Neural cell (in vitro differentiated cells): ENCODE measurements around the gene KYAT1. TPM values are rescaled to one million over a fixed set of nuclear protein-coding genes. Genes with fewer than 3 reads are reported as not detected.

ENCODE experiments used
- H2AFZ ChIP-seq: fragments of 200-600, 300-800 bp; sonication (generic), shearing (Covaris generic); 2 replicates; pipeline ENCODE4 v1.6.0; 2014; ENCODE audit warnings: low read depth, mild to moderate bottlenecking, antibody characterized with exemption, low read length, moderate library complexity
- H3F3A ChIP-seq: fragments of 200-600 bp; shearing (Covaris generic); 2 replicates; pipeline ENCODE4 v1.6.1; 2016; ENCODE audit warnings: mild to moderate bottlenecking, moderate library complexity, mixed read lengths, antibody characterized with exemption, low read length; ENCODE audit not compliant: insufficient read depth, poor library complexity, severe bottlenecking
- H3K27ac ChIP-seq: fragments of 200-600, 300-800 bp; sonication (generic), shearing (Covaris generic); 2 replicates; pipeline ENCODE4 v1.5.1; 2014; ENCODE audit warnings: mild to moderate bottlenecking, low read length, moderate library complexity
- H3K27me3 ChIP-seq: fragments of 300-800, 200-600 bp; sonication (generic), shearing (Covaris generic); 2 replicates; pipeline ENCODE4 v1.6.0; 2014; ENCODE audit warnings: mild to moderate bottlenecking, low read depth, low read length, moderate library complexity; ENCODE audit not compliant: insufficient read depth
- H3K36me3 ChIP-seq: fragments of 300-800, 200-600 bp; sonication (generic), shearing (Covaris generic); 2 replicates; pipeline ENCODE4 v1.5.1; 2014; ENCODE audit warnings: mild to moderate bottlenecking, antibody characterized with exemption, low read length, moderate library complexity; ENCODE audit not compliant: insufficient read depth
- H3K4me2 ChIP-seq: fragments of 300-800, 200-600 bp; sonication (generic), shearing (Covaris generic); 2 replicates; pipeline ENCODE4 v1.6.0; 2014; ENCODE audit warnings: mild to moderate bottlenecking, low read length
- H3K4me3 ChIP-seq: fragments of 300-800, 200-600 bp; sonication (generic), shearing (Covaris generic); 2 replicates; pipeline ENCODE4 v1.5.1; 2014; ENCODE audit warnings: mild to moderate bottlenecking, low read length, moderate library complexity
- H3K79me2 ChIP-seq: fragments of 200-600 bp; shearing (Covaris generic); replicated peaks from 2 replicates; pipeline ENCODE4 v1.6.0; 2014; ENCODE audit warnings: mild to moderate bottlenecking, low read length, moderate library complexity; ENCODE audit not compliant: insufficient read depth
- H3K9ac ChIP-seq: fragments of 300-800, 200-600 bp; sonication (generic), shearing (Covaris generic); 2 replicates; pipeline ENCODE4 v1.6.1; 2016; ENCODE audit warnings: mild to moderate bottlenecking, low read length, mixed read lengths
- H3K9me2 ChIP-seq: fragments of 200-600 bp; shearing (Covaris generic); 2 replicates; pipeline ENCODE4 v1.6.1; 2016; ENCODE audit warnings: mild to moderate bottlenecking, low read length, mixed read lengths; ENCODE audit not compliant: insufficient read depth
- H3K9me3 ChIP-seq: fragments of 200-600, 300-800 bp; sonication (generic), shearing (Covaris generic); 2 replicates; pipeline ENCODE4 v1.6.1; 2016; ENCODE audit warnings: mild to moderate bottlenecking, mixed run types, low read length, moderate library complexity, mixed read lengths
- H4K20me1 ChIP-seq: fragments of 200-600 bp; shearing (Covaris generic); 2 replicates; pipeline ENCODE4 v1.6.1; 2016; ENCODE audit warnings: mild to moderate bottlenecking, mixed run types; ENCODE audit not compliant: insufficient read depth
- CTCF ChIP-seq: fragments of 450-650 bp; IDR thresholded peaks from 2 replicates; pipeline ENCODE4 v1.5.1; 2014; ENCODE audit warnings: antibody characterized with exemption, mild to moderate bottlenecking, moderate library complexity; ENCODE audit not compliant: poor library complexity, severe bottlenecking
- EP300 ChIP-seq: fragments of 450-650 bp; conservative IDR thresholded peaks from 2 replicates; pipeline ENCODE4 v1.6.1; 2014; ENCODE audit warnings: antibody characterized with exemption, mild to moderate bottlenecking, moderate library complexity; ENCODE audit not compliant: poor library complexity, severe bottlenecking
- EZH2 ChIP-seq: fragments of 200-600, 300-800 bp; shearing (Covaris generic), sonication (generic); IDR thresholded peaks from 2 replicates; pipeline ENCODE4 v1.6.1; 2014; ENCODE audit warnings: antibody characterized with exemption, low read length, borderline replicate concordance, mild to moderate bottlenecking; ENCODE audit not compliant: insufficient read depth, poor library complexity, severe bottlenecking
- MXI1 ChIP-seq: fragments of 450-650 bp; conservative IDR thresholded peaks from 2 replicates; pipeline ENCODE4 v1.6.1; 2014; ENCODE audit warnings: antibody characterized with exemption, mild to moderate bottlenecking; ENCODE audit not compliant: poor library complexity, severe bottlenecking
- POLR2AphosphoS5 ChIP-seq: IDR thresholded peaks from 2 replicates; pipeline ENCODE4 v1.6.1; 2012
- RAD21 ChIP-seq: fragments of 450-650 bp; conservative IDR thresholded peaks from 2 replicates; pipeline ENCODE4 v1.6.1; 2014; ENCODE audit warnings: antibody characterized with exemption, mild to moderate bottlenecking, moderate library complexity
- REST ChIP-seq: IDR thresholded peaks from 2 replicates; pipeline ENCODE4 v1.6.1; 2012; ENCODE audit warnings: borderline replicate concordance
- SMC3 ChIP-seq: fragments of 450-650 bp; conservative IDR thresholded peaks from 2 replicates; pipeline ENCODE4 v1.6.1; 2014; ENCODE audit warnings: antibody characterized with exemption, mild to moderate bottlenecking, moderate library complexity; ENCODE audit not compliant: poor library complexity
- TAF1 ChIP-seq: IDR thresholded peaks from 2 replicates; pipeline ENCODE4 v1.6.1; 2012; ENCODE audit warnings: low read depth
- polyA plus RNA-seq: library from polyadenylated mRNA; depleted of rRNA; stranded (reverse); fragments of >200 nt; gene quantifications from 2 replicates; pipeline ENCODE4 v1.2.3, GENCODE V29; 2014

The KYAT1 gene
- polyA plus RNA-seq, 1 donor from 2014 or later, result 22.6 TPM

- Histone ChIP-seq H3F3A (no peaks in the 10 kb centered on the region), H4K20me1 (no peaks in the 10 kb centered on the region), H3K36me3 (no peaks in the 10 kb centered on the region), H3K9me2 (no peaks in the 10 kb centered on the region), H3K27me3 (no peaks in the 10 kb centered on the region), H3K4me3 (no peak overlapping the region), H3K9me3 (no peaks in the 10 kb centered on the region), H3K27ac (no peak overlapping the region), H3K9ac (no peak overlapping the region), H3K79me2 (no peaks in the 10 kb centered on the region), H3K4me2 (no peak overlapping the region), H2AFZ (no peak overlapping the region)
- no peak for TF ChIP-seq MXI1
- TF ChIP-seq EZH2, result no peak
- TF ChIP-seq TAF1, result no peak
- no peak for TF ChIP-seq POLR2AphosphoS5
- TF ChIP-seq CTCF, result no peak
Observed at GRCh38 chr9:128835246-128836210, 46.2 kb downstream of the KYAT1 start.

- H3K9me3 ChIP-seq, result no peaks in the 10 kb centered on the region
- H3K36me3 ChIP-seq, result no peaks in the 10 kb centered on the region
- H3K27me3 ChIP-seq, result no peaks in the 10 kb centered on the region
- no peak overlapping the region for H2AFZ ChIP-seq
- no peaks in the 10 kb centered on the region for H3K9me2 ChIP-seq
- no peaks in the 10 kb centered on the region for H3F3A ChIP-seq
- H3K4me3 ChIP-seq, result no peak overlapping the region
- H3K27ac ChIP-seq, result no peak overlapping the region
- H3K9ac ChIP-seq, result no peak overlapping the region
- no peaks in the 10 kb centered on the region for H3K79me2 ChIP-seq
- no peak for TF ChIP-seq MXI1
- TF ChIP-seq SMC3, result no peak
- no peak for TF ChIP-seq POLR2AphosphoS5
- TF ChIP-seq EZH2, result no peak
- TF ChIP-seq TAF1, result no peak
- TF ChIP-seq REST, result no peak
- no peak for TF ChIP-seq CTCF
- no peak for TF ChIP-seq RAD21
- no peak for TF ChIP-seq EP300
- no peak overlapping the region for H3K4me2 ChIP-seq
- H4K20me1 ChIP-seq, result no peaks in the 10 kb centered on the region
Observed at GRCh38 chr9:128833696-128834095, 48.1 kb downstream of the KYAT1 start.
